Peyer's patch (tissue), 4 donors: Measurements from ENCODE around the gene ACP4. TPM values are rescaled to one million over a fixed set of nuclear protein-coding genes. Genes with fewer than 3 reads are reported as not detected.

ENCODE experiments used
- DNase-seq, 3 donors: peaks; one replicate each; pipeline ENCODE4 v3.0.0-alpha.2; 2017 to 2019
- H3K27ac ChIP-seq, 4 donors: fragments of 200-600 bp; sonication (generic); one replicate each; pipeline ENCODE4 v1.5.1; 2016 to 2019
- H3K27me3 ChIP-seq, 2 donors: fragments of 200-600 bp; sonication (generic); one replicate each; pipeline ENCODE4 v1.5.1; 2019
- H3K36me3 ChIP-seq, 3 donors: fragments of 200-600 bp; sonication (generic); one replicate each; pipeline ENCODE4 v1.5.1; 2016 to 2019
- H3K4me1 ChIP-seq, 4 donors: fragments of 200-600 bp; sonication (generic); one replicate each; pipeline ENCODE4 v1.5.1; 2016 to 2019
- H3K4me3 ChIP-seq, 4 donors: fragments of 200-600 bp; sonication (generic); 1 replicate in 3 of 4; 2 replicates in 1 of 4; pipeline ENCODE4 v1.5.1; 2016 to 2019; ENCODE audit warnings: mild to moderate bottlenecking in 1 of 4
- H3K9me3 ChIP-seq, 4 donors: fragments of 200-600 bp; sonication (generic); one replicate each; pipeline ENCODE4 v1.5.1; 2016 to 2019; ENCODE audit warnings: mild to moderate bottlenecking in 1 of 4
- POLR2A ChIP-seq, 2 donors: fragments of 450-650 bp; IDR thresholded peaks; one replicate each; pipeline ENCODE4 v1.5.1; 2017; ENCODE audit warnings: antibody characterized with exemption in 2 of 2, mild to moderate bottlenecking in 2 of 2, moderate library complexity in 2 of 2
- total RNA-seq, 4 donors: library from RNA; depleted of rRNA; stranded (reverse); fragments of >200 nt; gene quantifications; one replicate each; pipeline ENCODE4 v1.1.0, GENCODE V29; 2016
- TF ChIP-seq, protein P1 (sequence below), 6 experiments: fragments of 450-650 bp in 4 of 6; fragments of 200-600 bp in 2 of 6; sonication (generic) in 1 of 6; IDR thresholded peaks; one replicate each; pipeline ENCODE4 v1.5.1; 2017 to 2019; ENCODE audit warnings: antibody characterized with exemption in 6 of 6, mild to moderate bottlenecking in 3 of 6, moderate library complexity in 1 of 6

ACP4 gene
- total RNA-seq, 4 donors from 2014 or later: not detected

DNA sequence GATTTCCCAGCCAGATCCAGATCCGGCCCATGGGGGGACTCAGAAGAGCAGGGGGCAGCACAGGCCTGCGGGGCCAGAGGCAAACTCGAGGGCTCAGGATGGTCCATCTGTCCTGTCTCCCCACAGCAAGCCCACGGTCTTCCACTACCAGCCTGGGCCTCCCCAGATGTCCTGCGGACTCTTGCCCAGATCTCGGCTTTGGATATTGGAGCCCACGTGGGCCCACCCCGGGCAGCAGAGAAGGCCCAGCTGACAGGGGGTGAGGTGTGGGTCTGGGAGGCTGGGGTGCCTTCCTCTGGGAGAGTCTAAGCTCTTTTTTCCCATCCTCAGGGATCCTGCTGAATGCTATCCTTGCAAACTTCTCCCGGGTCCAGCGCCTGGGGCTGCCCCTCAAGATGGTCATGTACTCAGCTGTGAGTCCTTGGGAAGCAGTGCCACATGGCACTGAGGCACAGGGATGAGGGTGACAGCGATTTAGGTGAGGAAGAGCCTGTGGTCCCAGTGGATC lies 3.4 kb downstream of the ACP4 start:
- Histone ChIP-seq H3K27ac (no peak overlapping the region), H3K4me3 (no peak overlapping the region), H3K36me3 (peaks cover 0 to 20% (median 0%) of the 10 kb centered on the region in 3 donors), H3K4me1 (peaks cover 0 to 3% (median 0%) of the 10 kb centered on the region in 4 donors), H3K9me3 (no peaks in the 10 kb centered on the region), H3K27me3 (no peaks in the 10 kb centered on the region)
- no peak for DNase-seq
- TF ChIP-seq, protein P1, sequence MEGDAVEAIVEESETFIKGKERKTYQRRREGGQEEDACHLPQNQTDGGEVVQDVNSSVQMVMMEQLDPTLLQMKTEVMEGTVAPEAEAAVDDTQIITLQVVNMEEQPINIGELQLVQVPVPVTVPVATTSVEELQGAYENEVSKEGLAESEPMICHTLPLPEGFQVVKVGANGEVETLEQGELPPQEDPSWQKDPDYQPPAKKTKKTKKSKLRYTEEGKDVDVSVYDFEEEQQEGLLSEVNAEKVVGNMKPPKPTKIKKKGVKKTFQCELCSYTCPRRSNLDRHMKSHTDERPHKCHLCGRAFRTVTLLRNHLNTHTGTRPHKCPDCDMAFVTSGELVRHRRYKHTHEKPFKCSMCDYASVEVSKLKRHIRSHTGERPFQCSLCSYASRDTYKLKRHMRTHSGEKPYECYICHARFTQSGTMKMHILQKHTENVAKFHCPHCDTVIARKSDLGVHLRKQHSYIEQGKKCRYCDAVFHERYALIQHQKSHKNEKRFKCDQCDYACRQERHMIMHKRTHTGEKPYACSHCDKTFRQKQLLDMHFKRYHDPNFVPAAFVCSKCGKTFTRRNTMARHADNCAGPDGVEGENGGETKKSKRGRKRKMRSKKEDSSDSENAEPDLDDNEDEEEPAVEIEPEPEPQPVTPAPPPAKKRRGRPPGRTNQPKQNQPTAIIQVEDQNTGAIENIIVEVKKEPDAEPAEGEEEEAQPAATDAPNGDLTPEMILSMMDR (IDR thresholded peaks at IDR 0.05): no peak
- no peak for TF ChIP-seq POLR2A (IDR thresholded peaks at IDR 0.05)

DNA sequence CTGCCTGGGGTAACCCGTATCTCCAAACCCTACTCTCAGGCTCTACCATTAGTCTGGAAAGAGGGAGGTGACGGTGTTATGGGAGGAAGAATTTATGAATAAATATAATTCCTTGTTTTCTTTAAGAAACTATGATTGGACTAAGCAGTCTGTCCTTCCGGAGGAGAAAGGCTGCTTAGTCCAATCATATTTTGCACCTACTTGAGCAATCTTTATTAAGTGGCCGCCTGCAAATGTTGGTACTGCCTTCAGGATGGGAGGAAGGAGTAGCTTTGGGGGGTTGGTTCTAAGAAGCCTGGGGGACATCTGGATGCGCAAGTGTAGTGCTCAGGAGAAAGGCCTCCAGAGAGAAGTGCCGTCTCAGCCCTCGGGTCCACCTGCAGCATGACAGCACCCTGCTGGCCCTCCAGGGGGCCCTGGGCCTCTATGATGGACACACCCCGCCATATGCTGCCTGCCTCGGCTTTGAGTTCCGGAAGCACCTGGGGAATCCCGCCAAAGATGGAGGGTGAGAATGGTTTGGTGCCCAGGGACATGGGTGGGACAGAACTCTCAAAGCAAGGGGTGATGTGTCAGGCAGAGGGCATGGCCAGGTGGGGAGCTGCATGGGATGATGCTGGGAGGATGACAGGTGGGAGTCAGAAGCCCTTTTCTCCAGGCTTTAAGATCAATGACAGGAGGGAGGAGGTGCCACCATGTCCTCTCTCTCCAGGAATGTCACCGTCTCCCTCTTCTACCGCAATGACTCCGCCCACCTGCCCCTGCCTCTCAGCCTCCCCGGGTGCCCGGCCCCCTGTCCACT lies 4.1 kb downstream of the ACP4 start:
- TF ChIP-seq, protein P1 (IDR thresholded peaks at IDR 0.05): peak in 3 of 6 experiments; percentile 36 to 40 (median 39)
- TF ChIP-seq POLR2A (IDR thresholded peaks at IDR 0.05): no peak
- Histone ChIP-seq H3K36me3 (peaks cover 0 to 20% (median 0%) of the 10 kb centered on the region in 3 donors), H3K4me3 (no peak overlapping the region), H3K27ac (no peak overlapping the region), H3K9me3 (no peaks in the 10 kb centered on the region), H3K4me1 (peaks cover 0 to 3% (median 0%) of the 10 kb centered on the region in 4 donors), H3K27me3 (no peaks in the 10 kb centered on the region)
- peak in 2 of 3 donors; percentile 59 to 64 for DNase-seq

DNA sequence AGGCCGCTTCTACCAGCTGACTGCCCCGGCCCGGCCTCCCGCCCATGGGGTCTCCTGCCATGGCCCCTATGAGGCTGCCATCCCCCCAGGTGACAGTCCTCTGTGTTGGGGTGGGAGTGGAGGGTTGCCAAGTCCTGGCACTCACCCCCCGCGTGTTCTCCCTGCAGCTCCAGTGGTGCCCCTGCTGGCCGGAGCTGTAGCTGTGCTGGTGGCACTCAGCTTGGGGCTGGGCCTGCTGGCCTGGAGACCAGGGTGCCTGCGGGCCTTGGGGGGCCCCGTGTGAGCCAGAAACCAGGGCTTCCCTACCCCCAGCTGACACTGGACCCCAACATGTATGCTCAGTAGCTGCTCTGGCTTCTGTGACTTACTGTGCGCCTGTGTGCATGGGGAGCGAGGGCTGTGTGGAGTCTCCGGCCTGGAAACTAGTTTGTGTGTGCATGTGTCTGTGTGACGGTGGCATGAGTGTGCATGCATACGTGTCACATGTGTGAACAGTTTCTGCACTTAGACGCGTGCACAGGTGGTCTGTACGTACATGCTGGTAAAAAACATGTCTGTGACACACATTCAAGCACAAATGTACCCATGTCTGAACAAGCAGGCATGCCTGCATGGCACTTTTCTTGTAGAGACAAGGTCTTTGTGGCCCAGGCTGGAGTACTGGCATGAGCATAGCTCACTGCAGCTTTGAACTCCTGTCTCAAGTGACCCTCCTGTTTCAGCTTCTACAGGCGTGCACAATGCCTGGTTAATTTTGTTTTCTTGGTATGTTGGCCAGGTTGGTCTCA lies 4.9 kb downstream of the ACP4 start:
- DNase-seq: no peak
- no peaks in the 10 kb centered on the region for H3K27me3 ChIP-seq
- H3K27ac ChIP-seq: no peak overlapping the region

DNA sequence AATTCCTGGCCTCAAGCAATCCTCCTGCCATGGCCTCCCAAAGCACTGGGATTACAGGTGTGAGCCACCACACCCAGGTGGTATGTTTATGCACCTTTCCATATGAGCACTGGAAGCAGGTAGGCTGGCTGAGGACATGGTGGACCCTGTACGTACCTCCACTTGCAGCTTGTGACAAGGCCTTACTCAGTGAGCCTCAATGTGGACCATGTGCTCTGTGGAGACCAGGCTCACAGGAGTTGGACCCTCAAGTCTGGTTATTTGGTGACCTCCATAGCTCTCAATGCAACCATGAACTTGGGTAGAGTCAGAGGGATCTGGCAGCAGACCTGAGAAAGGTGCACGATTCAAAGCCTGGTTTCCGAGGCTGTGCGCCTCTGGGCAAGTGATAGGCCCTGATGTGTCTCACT lies 5.5 kb downstream of the ACP4 start:
- DNase-seq: no peak
- no peaks in the 10 kb centered on the region for H3K9me3 ChIP-seq

More for the DNA sequence above, 4.9 kb downstream of the ACP4 start:
- TF ChIP-seq, protein P1 (IDR thresholded peaks at IDR 0.05): peak in 1 of 6 experiments; percentile 4
- no peak for TF ChIP-seq POLR2A (IDR thresholded peaks at IDR 0.05)
- H3K4me3 ChIP-seq: no peak overlapping the region
- peaks cover 0 to 3% (median 0%) of the 10 kb centered on the region in 4 donors for H3K4me1 ChIP-seq
- H3K36me3 ChIP-seq: peaks cover 0 to 20% (median 0%) of the 10 kb centered on the region in 3 donors
- H3K9me3 ChIP-seq: no peaks in the 10 kb centered on the region

DNA sequence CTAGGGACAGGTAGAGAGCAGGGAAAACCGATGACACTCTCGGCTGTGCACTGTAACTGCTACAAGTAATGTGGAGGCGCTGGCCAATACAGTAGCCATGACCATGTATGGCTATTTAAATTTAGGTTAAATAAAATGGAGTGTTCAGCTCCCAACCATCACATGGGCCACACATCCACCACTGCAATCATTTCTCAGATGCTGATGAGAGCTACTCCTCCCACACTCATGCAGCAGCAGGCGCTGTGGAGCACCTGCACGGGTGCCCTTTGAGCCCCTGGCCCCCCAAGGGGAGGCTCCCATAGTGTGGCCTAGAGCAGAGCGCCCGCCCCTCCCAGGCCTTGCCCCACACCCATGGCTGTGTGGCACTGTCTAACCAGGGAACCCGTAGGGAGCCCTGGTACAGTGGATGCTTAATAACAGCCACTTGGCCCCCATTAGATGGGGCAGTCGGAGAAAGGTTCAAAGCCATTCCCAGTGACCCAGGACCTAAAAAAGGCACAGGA lies 6.0 kb downstream of the ACP4 start:
- Histone ChIP-seq H3K27me3 (no peaks in the 10 kb centered on the region), H3K27ac (no peak overlapping the region), H3K4me3 (no peak overlapping the region), H3K9me3 (no peaks in the 10 kb centered on the region), H3K4me1 (peaks cover 0 to 3% (median 0%) of the 10 kb centered on the region in 4 donors), H3K36me3 (peaks cover 0 to 22% (median 0%) of the 10 kb centered on the region in 3 donors)
- TF ChIP-seq, protein P1 (IDR thresholded peaks at IDR 0.05): no peak
- TF ChIP-seq POLR2A (IDR thresholded peaks at IDR 0.05): no peak
- no peak for DNase-seq

More for the DNA sequence above, 5.5 kb downstream of the ACP4 start:
- peaks cover 0 to 3% (median 0%) of the 10 kb centered on the region in 4 donors for H3K4me1 ChIP-seq
- H3K27me3 ChIP-seq: no peaks in the 10 kb centered on the region
- H3K4me3 ChIP-seq: no peak overlapping the region
- no peak overlapping the region for H3K27ac ChIP-seq
- peaks cover 0 to 20% (median 0%) of the 10 kb centered on the region in 3 donors for H3K36me3 ChIP-seq
- TF ChIP-seq, protein P1 (IDR thresholded peaks at IDR 0.05): no peak
- no peak for TF ChIP-seq POLR2A (IDR thresholded peaks at IDR 0.05)
